ENCODE data around the gene HBG2.

DNA sequence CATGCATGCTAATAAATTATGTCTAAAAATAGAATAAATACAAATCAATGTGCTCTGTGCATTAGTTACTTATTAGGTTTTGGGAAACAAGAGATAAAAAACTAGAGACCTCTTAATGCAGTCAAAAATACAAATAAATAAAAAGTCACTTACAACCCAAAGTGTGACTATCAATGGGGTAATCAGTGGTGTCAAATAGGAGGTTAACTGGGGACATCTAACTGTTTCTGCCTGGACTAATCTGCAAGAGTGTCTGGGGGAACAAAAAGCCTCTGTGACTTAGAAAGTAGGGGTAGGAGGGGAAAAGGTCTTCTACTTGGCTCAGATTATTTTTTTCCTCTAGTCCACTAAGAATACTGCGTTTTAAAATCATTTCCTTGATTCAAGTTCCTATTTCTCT is 26.9 kb downstream of the HBG2 start:
- TF ChIP-seq POLR2A (IDR thresholded peaks at IDR 0.05) (no peak), CTCF (IDR thresholded peaks at IDR 0.05) (no peak)
